EH (cell line): Measurements from ENCODE around the gene SGPL1.
A peak's percentile ranks its signal among the peaks of the same experiment; 100 is the strongest.
"Not testable (repeated sequence)": the region's sequence is repeated elsewhere in the genome, so short reads cannot be mapped to it uniquely, and the experiment has no call there.

Source experiments
- DNase-seq: peaks from one replicate; pipeline ENCODE4 v3.0.0-alpha.2; 2015; ENCODE audit warnings: low read depth

SGPL1 gene

GRCh38 chr10:70815504-70816219, at the start of gene SGPL1:
Gene SGPL1, plus strand, starts transcription at chr10:70815948. Its CDS starts 906 bp downstream, at chr10:70816854.
- DNase-seq: peak; percentile 85

GRCh38 chr10:70768026-70768685, 47.6 kb upstream of the SGPL1 start:
- not testable (repeated sequence) for DNase-seq

- DNase-seq: no peak
These were observed 46.6 kb upstream of the SGPL1 start for GRCh38 chr10:70769121-70769520.

GRCh38 chr10:70770001-70770400, 45.7 kb upstream of the SGPL1 start:
- DNase-seq: no peak

- not testable (repeated sequence) for DNase-seq
These were observed 45.2 kb upstream of the SGPL1 start for GRCh38 chr10:70770516-70770915.

- no peak for DNase-seq
These were observed 44.2 kb upstream of the SGPL1 start for GRCh38 chr10:70771311-70772194.

GRCh38 chr10:70772627-70773026, 43.1 kb upstream of the SGPL1 start:
- DNase-seq: no peak

- DNase-seq: no peak
These were observed 42.3 kb upstream of the SGPL1 start for GRCh38 chr10:70773461-70773860.

- no peak for DNase-seq
These were observed 41.6 kb upstream of the SGPL1 start for GRCh38 chr10:70773965-70774809.

- DNase-seq: no peak
These were observed 40.7 kb upstream of the SGPL1 start for GRCh38 chr10:70774810-70775678.

- DNase-seq: no peak
These were observed 39.9 kb upstream of the SGPL1 start for GRCh38 chr10:70775679-70776454.

GRCh38 chr10:70776455-70777005, 39.2 kb upstream of the SGPL1 start:
- no peak for DNase-seq

GRCh38 chr10:70777063-70777875, 38.5 kb upstream of the SGPL1 start:
- no peak for DNase-seq

GRCh38 chr10:70778267-70778924, 37.4 kb upstream of the SGPL1 start:
- DNase-seq: no peak

GRCh38 chr10:70779088-70779487, 36.7 kb upstream of the SGPL1 start:
- DNase-seq: no peak

- no peak for DNase-seq
These were observed 36.0 kb upstream of the SGPL1 start for GRCh38 chr10:70779511-70780369.

GRCh38 chr10:70780370-70780760, 35.4 kb upstream of the SGPL1 start:
- no peak for DNase-seq
